GM12878 (cell line): Measurements from ENCODE around the gene CADM2. TPM values are rescaled to one million over a fixed set of nuclear protein-coding genes. Genes with fewer than 3 reads are reported as not detected.

ENCODE experiments used
- ATAC-seq: fragments of 200-7000 bp; cut with Tn5 transposase; 3 replicates; pipeline ENCODE4 v1.9.1; 2020; ENCODE audit warnings: mild to moderate bottlenecking, moderate library complexity
- BruUV-seq: library from RNA; stranded (reverse); fragments of 400-500 nt; replicated peaks from 2 replicates; lab custom pipeline; 2021; lab: Mats Ljungman, UMichigan
- CTCF ChIA-PET: fragments of 300-600 bp; sonication (Branson Sonifier 250); formaldehyde crosslinking; extraction: SDS; loops from one replicate; lab custom pipeline; 2021; ENCODE audit warnings: inconsistent platforms; lab: Yijun Ruan, JAX
- POLR2A ChIA-PET: fragments of 350-600 bp; formaldehyde crosslinking; extraction: SDS; loops from one replicate; lab custom pipeline; 2021; ENCODE audit warnings: inconsistent platforms; lab: Charles Lee
- RAD21 ChIA-PET: fragments of 300-600 bp; sonication (Branson Sonifier 250); formaldehyde crosslinking; loops from one replicate; lab custom pipeline; 2023; ENCODE audit warnings: antibody characterized with exemption; ENCODE audit not compliant: unreplicated experiment; lab: Charles Lee
- SMC1A ChIA-PET: fragments of 300-600 bp; sonication (Branson Sonifier 250); formaldehyde crosslinking; loops from one replicate; lab custom pipeline; 2023; ENCODE audit not compliant: unreplicated experiment, uncharacterized antibody; lab: Charles Lee
- DNase-seq: peaks from one replicate; pipeline ENCODE4 v3.0.0-alpha.2; 2011; ENCODE audit warnings: low read depth, low spot score
- FAIRE-seq: peaks from 3 replicates; lab custom pipeline; 2011; peaks lifted over from hg19 to GRCh38; lab: Jason Lieb, UNC
- H2AFZ ChIP-seq: 2 replicates; pipeline ENCODE4 v1.6.0; 2011; ENCODE audit warnings: low read depth, low read length, control low read depth; ENCODE audit not compliant: control insufficient read depth
- H3K27ac ChIP-seq: 2 replicates; pipeline ENCODE4 v1.5.1; 2011; ENCODE audit warnings: control low read depth; ENCODE audit not compliant: control insufficient read depth, insufficient read depth
- H3K27me3 ChIP-seq, 2 experiments: replicated peaks in 1 of 2; 2 replicates each; pipeline versions ENCODE4 v1.6.0 to v1.6.1; 2011; ENCODE audit warnings: low read length in 1 of 2; ENCODE audit not compliant: control insufficient read depth in 2 of 2, insufficient read depth in 2 of 2
- H3K36me3 ChIP-seq, 2 experiments: 2 replicates each; pipeline ENCODE4 v1.5.1; 2011; ENCODE audit warnings: low read length in 1 of 2; ENCODE audit not compliant: control insufficient read depth in 2 of 2, insufficient read depth in 2 of 2
- H3K4me1 ChIP-seq: 2 replicates; pipeline ENCODE4 v1.6.1; 2011; ENCODE audit warnings: mild to moderate bottlenecking, low read length, moderate library complexity, mixed read lengths; ENCODE audit not compliant: control insufficient read depth, insufficient read depth
- H3K4me2 ChIP-seq: 2 replicates; pipeline ENCODE4 v1.6.0; 2011; ENCODE audit warnings: control low read depth; ENCODE audit not compliant: control insufficient read depth, insufficient read depth
- H3K4me3 ChIP-seq: fragments of 200-600 bp; sonication (generic); 2 replicates; pipeline ENCODE4 v1.5.1; 2016
- H3K79me2 ChIP-seq: 2 replicates; pipeline ENCODE4 v1.6.0; 2011; ENCODE audit warnings: low read length; ENCODE audit not compliant: control insufficient read depth, insufficient read depth
- H3K9ac ChIP-seq: 2 replicates; pipeline ENCODE4 v1.8.0; 2011; ENCODE audit warnings: low read length, control low read depth, mixed read lengths; ENCODE audit not compliant: control insufficient read depth, insufficient read depth
- H3K9me3 ChIP-seq: replicated peaks from 3 replicates; pipeline ENCODE4 v1.5.1; 2011; ENCODE audit warnings: mild to moderate bottlenecking, low read length; ENCODE audit not compliant: control insufficient read depth, insufficient read depth
- H4K20me1 ChIP-seq: 2 replicates; pipeline ENCODE4 v1.6.0; 2011; ENCODE audit not compliant: control insufficient read depth, insufficient read depth
- CREB1 ChIP-seq: IDR thresholded peaks from 2 replicates; pipeline ENCODE4 v1.6.1; 2012; ENCODE audit warnings: low read depth, mild to moderate bottlenecking, inconsistent platforms
- EGR1 ChIP-seq, 2 experiments: IDR thresholded peaks; 1 replicate in 1 of 2; 2 replicates in 1 of 2; pipeline ENCODE4 v1.6.1; 2011 to 2012; ENCODE audit warnings: low read depth in 2 of 2, low read length in 2 of 2, borderline replicate concordance in 1 of 2, mild to moderate bottlenecking in 1 of 2, moderate library complexity in 1 of 2
- EP300 ChIP-seq, 2 experiments: fragments of 150-350 bp in 1 of 2; IDR thresholded peaks; 2 replicates each; pipeline ENCODE4 v1.6.1; 2011 to 2012; ENCODE audit warnings: low read depth in 2 of 2, low read length in 2 of 2, borderline replicate concordance in 1 of 2, improper control_type of control experiment in 1 of 2, inconsistent platforms in 1 of 2; ENCODE audit not compliant: control insufficient read depth in 1 of 2
- EZH2 ChIP-seq: IDR thresholded peaks from 2 replicates; pipeline ENCODE4 v1.6.1; 2012; ENCODE audit warnings: low read depth, mild to moderate bottlenecking, control low read depth, inconsistent platforms, low read length, borderline replicate concordance; ENCODE audit not compliant: control insufficient read depth
- NFYA ChIP-seq: IDR thresholded peaks from 2 replicates; pipeline ENCODE4 v1.6.1; 2011; ENCODE audit warnings: low read depth, mild to moderate bottlenecking, low read length, improper control_type of control experiment, borderline replicate concordance
- YY1 ChIP-seq: IDR thresholded peaks from 2 replicates; pipeline ENCODE4 v1.6.1; 2011; ENCODE audit warnings: low read depth, mild to moderate bottlenecking, low read length
- ZNF592 ChIP-seq: fragments of 450-650 bp; IDR thresholded peaks from 2 replicates; pipeline ENCODE4 v1.6.1; 2017; ENCODE audit warnings: mild to moderate bottlenecking, moderate library complexity
- ZNF622 ChIP-seq: fragments of 450-650 bp; IDR thresholded peaks from 2 replicates; pipeline ENCODE4 v1.6.1; 2017; ENCODE audit warnings: mild to moderate bottlenecking, inconsistent platforms
- WGBS: methylation state at CpG from one replicate; pipeline ENCODE4 v1.1.6; 2016; ENCODE audit warnings: low lambda C conversion rate; ENCODE audit not compliant: insufficient replicate concordance, insufficient coverage; ENCODE audit errors: missing lambda C conversion rate; 5-methylcytosine and 5-hydroxymethylcytosine counted together
- in situ Hi-C: fragments of 300-500 bp; cut with MboI; formaldehyde crosslinking; loops from 9 replicates; pipeline ENCODE4 v1.14.3; 2018; ENCODE audit warnings: mixed read lengths
- intact Hi-C: fragments of 100-400 bp; cut with micrococcal nuclease; formaldehyde crosslinking; loops from one replicate; pipeline ENCODE4 v1.14.2; 2022; ENCODE audit not compliant: unreplicated experiment
- polyA plus RNA-seq, 11 experiments: library from polyadenylated mRNA; depleted of rRNA in 4 of 11; unstranded in 6 of 11; stranded (reverse) in 5 of 11; fragments of >200 nt; fragmentation: Nextera tagmentation in 4 of 11; fragmentation: Illumina TruSeq in 1 of 11; extraction: Ambion mirVana in 4 of 11; extraction: Trizol in 1 of 11; gene quantifications; 1 replicate in 1 of 11; 2 replicates in 10 of 11; pipeline versions ENCODE4 v1.2.1 to v1.2.3, GENCODE V29; 2011 to 2016; ENCODE audit warnings: inconsistent platforms in 2 of 11, missing spikeins in 2 of 11, low read depth in 1 of 11
- total RNA-seq, 4 experiments: library from RNA; depleted of rRNA in 3 of 4; stranded (reverse); fragments of >200 nt in 3 of 4; fragmentation: Illumina TruSeq in 1 of 4; extraction: Trizol in 1 of 4; gene quantifications; 2 replicates each; pipeline versions ENCODE4 v1.2.1 to v1.2.3, GENCODE V29; 2013 to 2021

The CADM2 gene
- total and polyA plus RNA-seq, 10 of the 15 experiments (the other 5 are each of a cell fraction or from before 2014, with no cell fraction given), result 0.13 TPM; not detected in 9

GRCh38 chr3:85316252-85316651, 357.5 kb downstream of the CADM2 start:
- H3K4me3 ChIP-seq, result no peak overlapping the region
- in situ Hi-C loops, result no loop called here
- ChIA-PET SMC1A (interaction anchor here (0.7 kb wide), 1 partner anchor 12 kb away, joined by 3 read pairs; no protein-coding TSS in a partner anchor), CTCF (no interaction called here), POLR2A (interaction anchor here (0.6 kb wide), 1 partner anchor 24 kb away, joined by 11 read pairs; no protein-coding TSS in a partner anchor), RAD21 (no interaction called here)
- intact Hi-C loops, result no loop called here
- BruUV-seq, result no TSS peak
- H3K36me3 ChIP-seq, result no peaks in the 10 kb centered on the region
- H3K27ac ChIP-seq, result no peak overlapping the region
- no peak for DNase-seq
- no peaks in the 10 kb centered on the region for H3K9me3 ChIP-seq
- no peak for ATAC-seq
- H2AFZ ChIP-seq, result no peak overlapping the region
- TF ChIP-seq YY1 (no peak), EGR1 (IDR thresholded peaks at IDR 0.05; ENCODE audit: borderline replicate concordance in 1 of 2, low read depth in 2 of 2, low read length in 2 of 2) (no peak), ZNF622 (no peak), EZH2 (no peak), CREB1 (no peak), ZNF592 (no peak), NFYA (no peak), EP300 (IDR thresholded peaks at IDR 0.05; ENCODE audit: borderline replicate concordance in 1 of 2, control insufficient read depth in 1 of 2, low read depth in 2 of 2, low read length in 2 of 2) (no peak)
- 75% methylated on average over 1 of the region's 1 CpG for WGBS
- H4K20me1 ChIP-seq, result no peaks in the 10 kb centered on the region
- no peaks in the 10 kb centered on the region for H3K27me3 ChIP-seq
- H3K4me2 ChIP-seq, result no peak overlapping the region
- no peak overlapping the region for H3K9ac ChIP-seq
- no peaks in the 10 kb centered on the region for H3K79me2 ChIP-seq
- no peaks in the 10 kb centered on the region for H3K4me1 ChIP-seq
- no peak for FAIRE-seq
